Liver (tissue), 9 donors: ENCODE results near the gene PHETA2. TPM values are rescaled to one million over a fixed set of nuclear protein-coding genes. Genes with fewer than 3 reads are reported as not detected.

ENCODE experiments used
- DNase-seq: peaks from one replicate; pipeline ENCODE4 v3.0.0-alpha.2; 2017; ENCODE audit warnings: low spot score
- H3K27ac ChIP-seq, 2 donors: one replicate each; pipeline ENCODE4 v1.7.0; 2013; ENCODE audit warnings: inconsistent platforms in 2 of 2, low read length in 2 of 2, control low read depth in 1 of 2, low read depth in 1 of 2, mild to moderate bottlenecking in 1 of 2
- H3K27me3 ChIP-seq, 4 donors: one replicate each; pipeline versions ENCODE4 v1.6.1 to v1.7.0; 2013; ENCODE audit warnings: low read length in 3 of 4, inconsistent platforms in 1 of 4, mild to moderate bottlenecking in 1 of 4, moderate library complexity in 1 of 4; ENCODE audit not compliant: control insufficient read depth in 4 of 4, insufficient read depth in 4 of 4
- H3K36me3 ChIP-seq, 4 donors: one replicate each; pipeline versions ENCODE4 v1.6.1 to v1.7.0; 2013; ENCODE audit warnings: low read length in 3 of 4, mild to moderate bottlenecking in 3 of 4, low read depth in 1 of 4, moderate library complexity in 1 of 4; ENCODE audit not compliant: control insufficient read depth in 4 of 4, insufficient read depth in 3 of 4
- H3K4me1 ChIP-seq, 4 donors: one replicate each; pipeline versions ENCODE4 v1.6.1 to v1.7.0; 2013; ENCODE audit warnings: low read length in 3 of 4, mild to moderate bottlenecking in 3 of 4, moderate library complexity in 1 of 4; ENCODE audit not compliant: control insufficient read depth in 4 of 4, insufficient read depth in 4 of 4
- H3K4me3 ChIP-seq, 3 donors: one replicate each; pipeline versions ENCODE4 v1.6.1 to v1.7.0; 2013; ENCODE audit warnings: low read length in 3 of 3, control low read depth in 1 of 3, low read depth in 1 of 3, mild to moderate bottlenecking in 1 of 3
- H3K9ac ChIP-seq, 2 donors: one replicate each; pipeline ENCODE4 v1.7.0; 2013; ENCODE audit warnings: low read length in 2 of 2, mild to moderate bottlenecking in 2 of 2, moderate library complexity in 2 of 2, control low read depth in 1 of 2, low read depth in 1 of 2
- H3K9me3 ChIP-seq, 4 donors: one replicate each; pipeline versions ENCODE4 v1.6.1 to v1.7.0; 2013; ENCODE audit warnings: low read length in 3 of 4; ENCODE audit not compliant: control insufficient read depth in 4 of 4
- FOXA2 ChIP-seq: IDR thresholded peaks from 2 replicates; pipeline ENCODE4 v1.6.1; 2016; ENCODE audit warnings: antibody characterized with exemption
- GABPA ChIP-seq, 2 donors: IDR thresholded peaks in 1 of 2; conservative IDR thresholded peaks in 1 of 2; 2 replicates each; pipeline ENCODE4 v1.6.1; 2016; ENCODE audit warnings: antibody characterized with exemption in 2 of 2, mild to moderate bottlenecking in 1 of 2, moderate library complexity in 1 of 2
- HNF4A ChIP-seq, 2 donors: conservative IDR thresholded peaks; 2 replicates each; pipeline ENCODE4 v1.6.1; 2016; ENCODE audit warnings: antibody characterized with exemption in 2 of 2, mild to moderate bottlenecking in 2 of 2
- HNF4G ChIP-seq: IDR thresholded peaks from 2 replicates; pipeline ENCODE4 v1.6.1; 2016; ENCODE audit warnings: antibody characterized with exemption
- JUND ChIP-seq, 2 donors: IDR thresholded peaks; 2 replicates each; pipeline ENCODE4 v1.6.1; 2016; ENCODE audit warnings: antibody characterized with exemption in 2 of 2
- MAX ChIP-seq: IDR thresholded peaks from 2 replicates; pipeline ENCODE4 v1.6.1; 2016; ENCODE audit warnings: antibody characterized with exemption
- RAD21 ChIP-seq, 2 donors: IDR thresholded peaks; 2 replicates each; pipeline ENCODE4 v1.6.1; 2016; ENCODE audit warnings: antibody characterized with exemption in 2 of 2, mild to moderate bottlenecking in 2 of 2
- RXRA ChIP-seq, 2 donors: IDR thresholded peaks; 2 replicates each; pipeline ENCODE4 v1.6.1; 2017 to 2018; ENCODE audit warnings: antibody characterized with exemption in 2 of 2, mild to moderate bottlenecking in 1 of 2
- SP1 ChIP-seq: IDR thresholded peaks from 2 replicates; pipeline ENCODE4 v1.6.1; 2018; ENCODE audit warnings: antibody characterized with exemption, mild to moderate bottlenecking
- TAF1 ChIP-seq: conservative IDR thresholded peaks from 2 replicates; pipeline ENCODE4 v1.6.1; 2016; ENCODE audit warnings: antibody characterized with exemption, mild to moderate bottlenecking
- YY1 ChIP-seq: IDR thresholded peaks from 2 replicates; pipeline ENCODE4 v1.6.1; 2016; ENCODE audit warnings: antibody characterized with exemption, mild to moderate bottlenecking
- ZBTB33 ChIP-seq: IDR thresholded peaks from 2 replicates; pipeline ENCODE4 v1.6.1; 2016; ENCODE audit warnings: antibody characterized with exemption
- WGBS: extraction: QIAGEN DNeasy Blood & Tissue Kit; methylation state at CpG from one replicate; pipeline ENCODE4 v1.1.7; 2013; 5-methylcytosine and 5-hydroxymethylcytosine counted together
- polyA plus RNA-seq, 2 donors: library from polyadenylated mRNA; stranded (reverse) in 1 of 2; unstranded in 1 of 2; fragments of 200-250 nt in 1 of 2; fragments of >200 nt in 1 of 2; fragmentation: Nextera tagmentation in 1 of 2; extraction: Ambion mirVana in 1 of 2; gene quantifications; one replicate each; pipeline versions ENCODE4 v1.2.1 to v1.2.3, GENCODE V29; 2013 to 2015
- total RNA-seq, 2 donors: library from RNA; depleted of rRNA; stranded (reverse); fragments of >200 nt; gene quantifications; one replicate each; pipeline ENCODE4 v1.2.3, GENCODE V29; 2014
- TF ChIP-seq, protein P1 (sequence below): IDR thresholded peaks from 2 replicates; pipeline ENCODE4 v1.6.1; 2016; ENCODE audit warnings: antibody characterized with exemption, mild to moderate bottlenecking
- TF ChIP-seq, protein P2 (sequence below): fragments of 150-350 bp; IDR thresholded peaks from 2 replicates; pipeline ENCODE4 v1.5.1; 2017; ENCODE audit warnings: improper control_type of control experiment, low read depth, low read length; ENCODE audit not compliant: missing input control
- donor health status: healthy.
- donor health status: healthy.
- donor health status: healthy.
- donor health status: healthy.
- donor health status: healthy.

Gene PHETA2
- total and polyA plus RNA-seq, 4 donors: 0.89 to 5.1 (median 1.5) TPM

DNA sequence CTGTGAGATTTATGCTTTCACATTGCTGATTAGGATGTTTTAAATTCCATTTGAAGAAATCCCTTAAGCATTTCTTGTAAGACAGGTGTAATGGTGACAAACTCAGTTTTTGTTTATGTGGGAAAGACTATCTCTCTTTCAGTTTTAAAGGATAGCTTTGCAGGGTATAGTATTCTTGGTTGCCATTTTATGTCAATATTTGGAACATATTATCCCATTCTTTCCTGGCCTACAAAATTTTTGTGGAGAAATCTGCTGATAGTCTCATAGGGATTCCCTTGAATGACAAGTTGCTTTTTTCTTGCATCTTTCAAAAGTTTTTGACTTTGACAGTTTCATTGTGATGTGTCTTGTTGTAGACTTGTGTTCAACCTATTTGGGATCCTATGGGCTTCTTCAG is 32.3 kb upstream of the PHETA2 start:
- Histone ChIP-seq H3K4me3 (no peak overlapping the region), H3K27ac (no peak overlapping the region), H3K27me3 (no peaks in the 10 kb centered on the region), H3K9ac (no peak overlapping the region), H3K9me3 (peaks cover 0 to 7% (median 1%) of the 10 kb centered on the region in 4 donors), H3K36me3 (no peaks in the 10 kb centered on the region), H3K4me1 (no peaks in the 10 kb centered on the region)
- DNase-seq: no peak
- TF ChIP-seq HNF4G: no peak
- TF ChIP-seq SP1: no peak
- no peak for TF ChIP-seq JUND (IDR thresholded peaks at IDR 0.05)
- TF ChIP-seq, protein P1, sequence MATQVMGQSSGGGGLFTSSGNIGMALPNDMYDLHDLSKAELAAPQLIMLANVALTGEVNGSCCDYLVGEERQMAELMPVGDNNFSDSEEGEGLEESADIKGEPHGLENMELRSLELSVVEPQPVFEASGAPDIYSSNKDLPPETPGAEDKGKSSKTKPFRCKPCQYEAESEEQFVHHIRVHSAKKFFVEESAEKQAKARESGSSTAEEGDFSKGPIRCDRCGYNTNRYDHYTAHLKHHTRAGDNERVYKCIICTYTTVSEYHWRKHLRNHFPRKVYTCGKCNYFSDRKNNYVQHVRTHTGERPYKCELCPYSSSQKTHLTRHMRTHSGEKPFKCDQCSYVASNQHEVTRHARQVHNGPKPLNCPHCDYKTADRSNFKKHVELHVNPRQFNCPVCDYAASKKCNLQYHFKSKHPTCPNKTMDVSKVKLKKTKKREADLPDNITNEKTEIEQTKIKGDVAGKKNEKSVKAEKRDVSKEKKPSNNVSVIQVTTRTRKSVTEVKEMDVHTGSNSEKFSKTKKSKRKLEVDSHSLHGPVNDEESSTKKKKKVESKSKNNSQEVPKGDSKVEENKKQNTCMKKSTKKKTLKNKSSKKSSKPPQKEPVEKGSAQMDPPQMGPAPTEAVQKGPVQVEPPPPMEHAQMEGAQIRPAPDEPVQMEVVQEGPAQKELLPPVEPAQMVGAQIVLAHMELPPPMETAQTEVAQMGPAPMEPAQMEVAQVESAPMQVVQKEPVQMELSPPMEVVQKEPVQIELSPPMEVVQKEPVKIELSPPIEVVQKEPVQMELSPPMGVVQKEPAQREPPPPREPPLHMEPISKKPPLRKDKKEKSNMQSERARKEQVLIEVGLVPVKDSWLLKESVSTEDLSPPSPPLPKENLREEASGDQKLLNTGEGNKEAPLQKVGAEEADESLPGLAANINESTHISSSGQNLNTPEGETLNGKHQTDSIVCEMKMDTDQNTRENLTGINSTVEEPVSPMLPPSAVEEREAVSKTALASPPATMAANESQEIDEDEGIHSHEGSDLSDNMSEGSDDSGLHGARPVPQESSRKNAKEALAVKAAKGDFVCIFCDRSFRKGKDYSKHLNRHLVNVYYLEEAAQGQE: no peak
- TF ChIP-seq MAX: no peak
- no peak for TF ChIP-seq HNF4A (conservative IDR thresholded peaks at IDR 0.05)
- no peak for TF ChIP-seq RAD21 (IDR thresholded peaks at IDR 0.05)
- no peak for TF ChIP-seq TAF1

GRCh38 chr22:42050641-42051180 is 23.3 kb upstream of the PHETA2 start:
- H3K4me3 ChIP-seq: no peak overlapping the region
- H3K9me3 ChIP-seq: no peaks in the 10 kb centered on the region
- TF ChIP-seq RAD21 (IDR thresholded peaks at IDR 0.05): no peak
- no peak for TF ChIP-seq TAF1
- TF ChIP-seq HNF4G: no peak
- no peak for TF ChIP-seq FOXA2
- no peak for TF ChIP-seq RXRA (IDR thresholded peaks at IDR 0.05)
- TF ChIP-seq YY1: no peak
- TF ChIP-seq, protein P2, sequence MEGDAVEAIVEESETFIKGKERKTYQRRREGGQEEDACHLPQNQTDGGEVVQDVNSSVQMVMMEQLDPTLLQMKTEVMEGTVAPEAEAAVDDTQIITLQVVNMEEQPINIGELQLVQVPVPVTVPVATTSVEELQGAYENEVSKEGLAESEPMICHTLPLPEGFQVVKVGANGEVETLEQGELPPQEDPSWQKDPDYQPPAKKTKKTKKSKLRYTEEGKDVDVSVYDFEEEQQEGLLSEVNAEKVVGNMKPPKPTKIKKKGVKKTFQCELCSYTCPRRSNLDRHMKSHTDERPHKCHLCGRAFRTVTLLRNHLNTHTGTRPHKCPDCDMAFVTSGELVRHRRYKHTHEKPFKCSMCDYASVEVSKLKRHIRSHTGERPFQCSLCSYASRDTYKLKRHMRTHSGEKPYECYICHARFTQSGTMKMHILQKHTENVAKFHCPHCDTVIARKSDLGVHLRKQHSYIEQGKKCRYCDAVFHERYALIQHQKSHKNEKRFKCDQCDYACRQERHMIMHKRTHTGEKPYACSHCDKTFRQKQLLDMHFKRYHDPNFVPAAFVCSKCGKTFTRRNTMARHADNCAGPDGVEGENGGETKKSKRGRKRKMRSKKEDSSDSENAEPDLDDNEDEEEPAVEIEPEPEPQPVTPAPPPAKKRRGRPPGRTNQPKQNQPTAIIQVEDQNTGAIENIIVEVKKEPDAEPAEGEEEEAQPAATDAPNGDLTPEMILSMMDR: no peak
- TF ChIP-seq GABPA (IDR thresholded peaks at IDR 0.05 in 1 of 2, conservative IDR thresholded peaks at IDR 0.05 in 1 of 2): no peak
- no peak for TF ChIP-seq JUND (IDR thresholded peaks at IDR 0.05)
- TF ChIP-seq, protein P1: no peak
- no peak for TF ChIP-seq ZBTB33
- TF ChIP-seq HNF4A (conservative IDR thresholded peaks at IDR 0.05): no peak
- H3K27me3 ChIP-seq: no peaks in the 10 kb centered on the region
- no peaks in the 10 kb centered on the region for H3K4me1 ChIP-seq
- no peaks in the 10 kb centered on the region for H3K36me3 ChIP-seq
- no peak for DNase-seq
- WGBS: 68% methylated on average over 2 of the region's 2 CpGs
- no peak overlapping the region for H3K27ac ChIP-seq
- H3K9ac ChIP-seq: no peak overlapping the region
